ENCODE measurements around the gene LRRC3.
A peak's percentile ranks its signal among the peaks of the same experiment; 100 is the strongest.

DNA sequence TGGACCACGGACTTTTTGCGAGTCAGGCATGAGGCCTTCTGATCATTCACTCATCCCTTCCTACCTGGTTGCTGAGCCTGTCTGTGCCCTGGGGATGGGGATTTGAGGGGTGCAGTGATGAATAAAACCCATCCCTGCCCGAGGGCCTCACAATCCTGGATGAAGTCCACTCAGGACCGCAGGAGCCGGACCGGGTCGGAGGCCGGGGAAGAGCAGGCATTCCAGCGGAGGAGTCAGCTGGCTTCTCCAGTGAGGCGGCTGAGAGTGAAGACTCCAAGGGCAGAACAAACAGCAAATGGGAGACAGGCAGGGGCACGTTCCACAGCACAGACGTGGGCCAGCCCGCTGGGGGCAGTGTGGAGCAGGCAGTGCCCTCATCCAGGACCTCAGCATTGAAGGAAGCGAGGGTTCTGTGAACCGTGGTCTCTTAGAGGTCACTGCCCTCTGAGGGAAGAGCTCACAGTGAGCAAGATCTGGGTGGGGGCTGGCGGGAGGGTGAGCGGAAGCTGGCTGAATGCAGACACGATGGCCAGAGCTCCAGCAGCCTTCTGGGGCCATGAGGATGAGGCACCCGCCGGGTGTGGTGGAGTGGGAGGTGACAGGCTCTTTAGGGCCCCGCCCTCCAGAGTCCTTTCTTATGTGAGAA lies 10.9 kb upstream of the LRRC3 start:
- TF ChIP-seq, protein P1, sequence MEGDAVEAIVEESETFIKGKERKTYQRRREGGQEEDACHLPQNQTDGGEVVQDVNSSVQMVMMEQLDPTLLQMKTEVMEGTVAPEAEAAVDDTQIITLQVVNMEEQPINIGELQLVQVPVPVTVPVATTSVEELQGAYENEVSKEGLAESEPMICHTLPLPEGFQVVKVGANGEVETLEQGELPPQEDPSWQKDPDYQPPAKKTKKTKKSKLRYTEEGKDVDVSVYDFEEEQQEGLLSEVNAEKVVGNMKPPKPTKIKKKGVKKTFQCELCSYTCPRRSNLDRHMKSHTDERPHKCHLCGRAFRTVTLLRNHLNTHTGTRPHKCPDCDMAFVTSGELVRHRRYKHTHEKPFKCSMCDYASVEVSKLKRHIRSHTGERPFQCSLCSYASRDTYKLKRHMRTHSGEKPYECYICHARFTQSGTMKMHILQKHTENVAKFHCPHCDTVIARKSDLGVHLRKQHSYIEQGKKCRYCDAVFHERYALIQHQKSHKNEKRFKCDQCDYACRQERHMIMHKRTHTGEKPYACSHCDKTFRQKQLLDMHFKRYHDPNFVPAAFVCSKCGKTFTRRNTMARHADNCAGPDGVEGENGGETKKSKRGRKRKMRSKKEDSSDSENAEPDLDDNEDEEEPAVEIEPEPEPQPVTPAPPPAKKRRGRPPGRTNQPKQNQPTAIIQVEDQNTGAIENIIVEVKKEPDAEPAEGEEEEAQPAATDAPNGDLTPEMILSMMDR (IDR thresholded peaks at IDR 0.05): peak; percentile 30
- no peak for TF ChIP-seq JUND (IDR thresholded peaks at IDR 0.05)
- TF ChIP-seq TEAD4 (IDR thresholded peaks at IDR 0.05; ENCODE audit: borderline replicate concordance, insufficient read depth): no peak
- no peak for TF ChIP-seq GABPA (IDR thresholded peaks at IDR 0.05; ENCODE audit: low read depth)
- TF ChIP-seq, protein P2, sequence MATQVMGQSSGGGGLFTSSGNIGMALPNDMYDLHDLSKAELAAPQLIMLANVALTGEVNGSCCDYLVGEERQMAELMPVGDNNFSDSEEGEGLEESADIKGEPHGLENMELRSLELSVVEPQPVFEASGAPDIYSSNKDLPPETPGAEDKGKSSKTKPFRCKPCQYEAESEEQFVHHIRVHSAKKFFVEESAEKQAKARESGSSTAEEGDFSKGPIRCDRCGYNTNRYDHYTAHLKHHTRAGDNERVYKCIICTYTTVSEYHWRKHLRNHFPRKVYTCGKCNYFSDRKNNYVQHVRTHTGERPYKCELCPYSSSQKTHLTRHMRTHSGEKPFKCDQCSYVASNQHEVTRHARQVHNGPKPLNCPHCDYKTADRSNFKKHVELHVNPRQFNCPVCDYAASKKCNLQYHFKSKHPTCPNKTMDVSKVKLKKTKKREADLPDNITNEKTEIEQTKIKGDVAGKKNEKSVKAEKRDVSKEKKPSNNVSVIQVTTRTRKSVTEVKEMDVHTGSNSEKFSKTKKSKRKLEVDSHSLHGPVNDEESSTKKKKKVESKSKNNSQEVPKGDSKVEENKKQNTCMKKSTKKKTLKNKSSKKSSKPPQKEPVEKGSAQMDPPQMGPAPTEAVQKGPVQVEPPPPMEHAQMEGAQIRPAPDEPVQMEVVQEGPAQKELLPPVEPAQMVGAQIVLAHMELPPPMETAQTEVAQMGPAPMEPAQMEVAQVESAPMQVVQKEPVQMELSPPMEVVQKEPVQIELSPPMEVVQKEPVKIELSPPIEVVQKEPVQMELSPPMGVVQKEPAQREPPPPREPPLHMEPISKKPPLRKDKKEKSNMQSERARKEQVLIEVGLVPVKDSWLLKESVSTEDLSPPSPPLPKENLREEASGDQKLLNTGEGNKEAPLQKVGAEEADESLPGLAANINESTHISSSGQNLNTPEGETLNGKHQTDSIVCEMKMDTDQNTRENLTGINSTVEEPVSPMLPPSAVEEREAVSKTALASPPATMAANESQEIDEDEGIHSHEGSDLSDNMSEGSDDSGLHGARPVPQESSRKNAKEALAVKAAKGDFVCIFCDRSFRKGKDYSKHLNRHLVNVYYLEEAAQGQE (IDR thresholded peaks at IDR 0.05; ENCODE audit: low read depth, low read length): no peak
- TF ChIP-seq RCOR1 (IDR thresholded peaks at IDR 0.05; ENCODE audit: low read length): no peak
- no peak for TF ChIP-seq MXI1 (IDR thresholded peaks at IDR 0.05; ENCODE audit: low read depth, low read length)
- no peak for TF ChIP-seq POLR2AphosphoS5 (IDR thresholded peaks at IDR 0.05; ENCODE audit: low read depth, low read length)
- TF ChIP-seq RFX5 (IDR thresholded peaks at IDR 0.05; ENCODE audit: low read length): no peak
- TF ChIP-seq, protein P3, sequence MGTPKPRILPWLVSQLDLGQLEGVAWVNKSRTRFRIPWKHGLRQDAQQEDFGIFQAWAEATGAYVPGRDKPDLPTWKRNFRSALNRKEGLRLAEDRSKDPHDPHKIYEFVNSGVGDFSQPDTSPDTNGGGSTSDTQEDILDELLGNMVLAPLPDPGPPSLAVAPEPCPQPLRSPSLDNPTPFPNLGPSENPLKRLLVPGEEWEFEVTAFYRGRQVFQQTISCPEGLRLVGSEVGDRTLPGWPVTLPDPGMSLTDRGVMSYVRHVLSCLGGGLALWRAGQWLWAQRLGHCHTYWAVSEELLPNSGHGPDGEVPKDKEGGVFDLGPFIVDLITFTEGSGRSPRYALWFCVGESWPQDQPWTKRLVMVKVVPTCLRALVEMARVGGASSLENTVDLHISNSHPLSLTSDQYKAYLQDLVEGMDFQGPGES (IDR thresholded peaks at IDR 0.05; ENCODE audit: low read depth, low read length): no peak

Measured in SK-N-SH (cell line).